ENCODE results near the gene MAML2.

GRCh38 chr11:96044311-96044710, 298.7 kb downstream of the MAML2 start:
- no peak for TF ChIP-seq CTCF (IDR thresholded peaks at IDR 0.05; ENCODE audit: insufficient read depth, low read length)
- no peak for TF ChIP-seq POLR2AphosphoS5 (IDR thresholded peaks at IDR 0.05; ENCODE audit: low read depth)
- TF ChIP-seq GABPA (IDR thresholded peaks at IDR 0.05; ENCODE audit: low read depth): no peak
- no peak for TF ChIP-seq REST (IDR thresholded peaks at IDR 0.05; ENCODE audit: insufficient replicate concordance, low read depth)
- no peak for TF ChIP-seq SPI1 (IDR thresholded peaks at IDR 0.05; ENCODE audit: borderline replicate concordance, low read depth)

All from HL-60 (cell line).